Measurements from ENCODE around the gene RAPGEF6.
"Not testable (repeated sequence)": the region's sequence is repeated elsewhere in the genome, so short reads cannot be mapped to it uniquely, and the experiment has no call there.

Gene RAPGEF6

GRCh38 chr5:131639148-131639547 is 4.1 kb upstream of the RAPGEF6 start:
- DNase-seq = no peak

GRCh38 chr5:131637694-131638093 is 2.7 kb upstream of the RAPGEF6 start:
- DNase-seq = no peak

GRCh38 chr5:131635684-131636572 is 899 bp upstream of the RAPGEF6 start:
- no peak for DNase-seq

GRCh38 chr5:131634666-131634995 is 398 bp downstream of the RAPGEF6 start:
- DNase-seq = no peak

GRCh38 chr5:131634238-131634637 is 791 bp downstream of the RAPGEF6 start:
- DNase-seq = no peak

GRCh38 chr5:131633830-131634229 is 1.2 kb downstream of the RAPGEF6 start:
- peak; percentile 14 for DNase-seq

- DNase-seq = no peak
These were observed 4.1 kb downstream of the RAPGEF6 start for GRCh38 chr5:131630963-131631350.

GRCh38 chr5:131630208-131630962 is 4.6 kb downstream of the RAPGEF6 start:
- DNase-seq = no peak

- DNase-seq = no peak
These were observed 6.0 kb downstream of the RAPGEF6 start for GRCh38 chr5:131628990-131629389.

GRCh38 chr5:131627207-131627865 is 7.7 kb downstream of the RAPGEF6 start:
- no peak for DNase-seq

GRCh38 chr5:131622633-131623032 is 12.4 kb downstream of the RAPGEF6 start:
- no peak for DNase-seq

- DNase-seq = not testable (repeated sequence)
These were observed 13.9 kb downstream of the RAPGEF6 start for GRCh38 chr5:131621164-131621563.

GRCh38 chr5:131619102-131619501 is 15.9 kb downstream of the RAPGEF6 start:
- no peak for DNase-seq

- no peak for DNase-seq
These were observed 17.7 kb downstream of the RAPGEF6 start for GRCh38 chr5:131617140-131617822.

- DNase-seq = no peak
These were observed 19.1 kb downstream of the RAPGEF6 start for GRCh38 chr5:131615957-131616356.

GRCh38 chr5:131613423-131613822 is 21.6 kb downstream of the RAPGEF6 start:
- DNase-seq = no peak

GRCh38 chr5:131611064-131611381 is 24.0 kb downstream of the RAPGEF6 start:
- no peak for DNase-seq

- DNase-seq = no peak
These were observed 24.6 kb downstream of the RAPGEF6 start for GRCh38 chr5:131610198-131611063.

- DNase-seq = no peak
These were observed 25.3 kb downstream of the RAPGEF6 start for GRCh38 chr5:131609774-131610173.

GRCh38 chr5:131608597-131608996 is 26.4 kb downstream of the RAPGEF6 start:
- DNase-seq = no peak

GRCh38 chr5:131607903-131608540 is 27.0 kb downstream of the RAPGEF6 start:
- DNase-seq = no peak

- DNase-seq = no peak
These were observed 27.6 kb downstream of the RAPGEF6 start for GRCh38 chr5:131607418-131607817.
